ENCODE measurements around the gene BAD. TPM values are rescaled to one million over a fixed set of nuclear protein-coding genes. Genes with fewer than 3 reads are reported as not detected.

Gene BAD
- total RNA-seq, 2 donors from 2014 or later = 140 to 161 TPM

DNA sequence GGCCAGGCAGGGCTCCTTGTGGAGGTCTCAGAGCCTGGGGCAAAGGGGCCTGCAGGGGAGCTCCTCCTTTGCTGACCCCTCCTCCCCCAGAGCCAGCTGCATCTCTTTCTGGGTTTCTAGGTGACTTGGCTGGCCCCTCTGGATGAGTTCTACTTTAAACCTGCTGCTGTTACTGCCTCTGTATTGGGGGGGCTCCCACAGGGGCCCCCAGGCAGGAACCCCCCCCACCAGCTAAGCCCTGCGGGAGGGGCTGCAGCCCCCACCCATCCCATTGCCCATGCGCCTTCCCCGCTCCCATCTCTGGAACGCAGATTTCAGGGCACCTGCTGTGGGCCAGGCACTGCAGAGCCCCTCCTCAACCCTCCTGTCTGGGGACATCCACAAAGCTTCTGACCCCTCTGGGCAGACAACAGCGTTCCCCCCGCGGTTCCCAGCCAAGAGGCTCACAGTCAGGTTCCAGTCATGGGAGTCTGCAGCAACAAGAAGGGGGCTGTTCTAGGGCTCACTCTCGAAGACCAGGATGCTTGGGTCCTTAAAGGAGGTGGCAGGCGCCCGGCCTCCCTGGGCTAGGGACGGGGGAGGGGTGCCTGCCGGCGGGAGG lies 34.0 kb downstream of the BAD start:
- no peak for TF ChIP-seq POLR2A (IDR thresholded peaks at IDR 0.05)
- no peak for TF ChIP-seq POLR2AphosphoS5 (IDR thresholded peaks at IDR 0.05)
- TF ChIP-seq, protein P1, sequence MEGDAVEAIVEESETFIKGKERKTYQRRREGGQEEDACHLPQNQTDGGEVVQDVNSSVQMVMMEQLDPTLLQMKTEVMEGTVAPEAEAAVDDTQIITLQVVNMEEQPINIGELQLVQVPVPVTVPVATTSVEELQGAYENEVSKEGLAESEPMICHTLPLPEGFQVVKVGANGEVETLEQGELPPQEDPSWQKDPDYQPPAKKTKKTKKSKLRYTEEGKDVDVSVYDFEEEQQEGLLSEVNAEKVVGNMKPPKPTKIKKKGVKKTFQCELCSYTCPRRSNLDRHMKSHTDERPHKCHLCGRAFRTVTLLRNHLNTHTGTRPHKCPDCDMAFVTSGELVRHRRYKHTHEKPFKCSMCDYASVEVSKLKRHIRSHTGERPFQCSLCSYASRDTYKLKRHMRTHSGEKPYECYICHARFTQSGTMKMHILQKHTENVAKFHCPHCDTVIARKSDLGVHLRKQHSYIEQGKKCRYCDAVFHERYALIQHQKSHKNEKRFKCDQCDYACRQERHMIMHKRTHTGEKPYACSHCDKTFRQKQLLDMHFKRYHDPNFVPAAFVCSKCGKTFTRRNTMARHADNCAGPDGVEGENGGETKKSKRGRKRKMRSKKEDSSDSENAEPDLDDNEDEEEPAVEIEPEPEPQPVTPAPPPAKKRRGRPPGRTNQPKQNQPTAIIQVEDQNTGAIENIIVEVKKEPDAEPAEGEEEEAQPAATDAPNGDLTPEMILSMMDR (IDR thresholded peaks at IDR 0.05) = no peak
- WGBS = 24% methylated on average over 13 of the region's 13 CpGs
- peak overlapping the region; percentile 73 to 90 for H3K4me3 ChIP-seq
- no peaks in the 10 kb centered on the region for H3K36me3 ChIP-seq
- H3K27me3 ChIP-seq (replicated peaks; ENCODE audit: insufficient read depth) = no peaks in the 10 kb centered on the region
- peak overlapping the region in 1 of 2 donors; percentile 83 for H3K27ac ChIP-seq
- intact Hi-C loops (cut with DNase I) = loop anchor here (5.0 kb wide), 1 partner anchor 52 kb away; the partner anchor contains the start of gene CATSPERZ
- peaks cover 16% of the 10 kb centered on the region for H3K4me1 ChIP-seq (replicated peaks)
- DNase-seq (ENCODE audit: low spot score) = no peak
- H3K9me3 ChIP-seq = no peaks in the 10 kb centered on the region

- WGBS = 91% methylated on average over 8 of the region's 8 CpGs
- TF ChIP-seq, protein P1 (IDR thresholded peaks at IDR 0.05) = no peak
- TF ChIP-seq POLR2A (IDR thresholded peaks at IDR 0.05) (no peak), POLR2AphosphoS5 (IDR thresholded peaks at IDR 0.05) (no peak)
- Histone ChIP-seq H3K4me3 (no peak overlapping the region), H3K27ac (no peak overlapping the region), H3K27me3 (replicated peaks; ENCODE audit: insufficient read depth) (no peaks in the 10 kb centered on the region), H3K36me3 (no peaks in the 10 kb centered on the region), H3K4me1 (replicated peaks) (peaks cover 22% of the 10 kb centered on the region), H3K9me3 (no peaks in the 10 kb centered on the region)
- intact Hi-C loops (cut with DNase I) = loop anchor here (5.0 kb wide), 1 partner anchor 53 kb away; the partner anchor contains the start of gene CATSPERZ
- no peak for DNase-seq (ENCODE audit: low spot score)
These were observed 34.7 kb downstream of the BAD start for GRCh38 chr11:64249563-64250414.

DNA sequence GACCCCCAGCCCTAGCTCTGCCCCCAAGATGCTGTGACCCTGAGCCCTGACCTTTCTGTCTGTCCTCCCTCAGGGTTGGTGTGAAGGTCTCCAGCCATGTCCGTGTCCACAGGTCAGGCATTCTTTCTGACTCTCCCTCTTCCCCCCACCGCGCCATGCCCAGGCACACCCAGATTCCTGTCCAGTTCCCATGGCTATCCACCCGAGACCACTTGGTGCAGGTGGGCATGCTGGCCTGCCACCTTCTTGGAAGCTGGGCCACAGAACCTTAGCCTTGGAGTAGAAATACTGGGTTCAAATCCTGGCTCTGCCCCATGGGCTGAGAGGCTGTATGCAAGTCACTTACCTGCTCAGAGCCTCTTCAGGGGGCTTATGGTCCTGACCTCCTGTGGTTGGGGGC lies 35.4 kb downstream of the BAD start:
- no peak overlapping the region for H3K4me3 ChIP-seq
- H3K36me3 ChIP-seq = no peaks in the 10 kb centered on the region
- H3K9me3 ChIP-seq = no peaks in the 10 kb centered on the region
- H3K4me1 ChIP-seq (replicated peaks) = peaks cover 22% of the 10 kb centered on the region
- intact Hi-C loops (cut with DNase I) = no loop called here
- no peak overlapping the region for H3K27ac ChIP-seq
- 97% methylated on average over 4 of the region's 4 CpGs for WGBS
- TF ChIP-seq POLR2A (IDR thresholded peaks at IDR 0.05) (no peak), POLR2AphosphoS5 (IDR thresholded peaks at IDR 0.05) (no peak)
- TF ChIP-seq, protein P1 (IDR thresholded peaks at IDR 0.05) = no peak
- DNase-seq (ENCODE audit: low spot score) = no peak
- H3K27me3 ChIP-seq (replicated peaks; ENCODE audit: insufficient read depth) = no peaks in the 10 kb centered on the region

DNA sequence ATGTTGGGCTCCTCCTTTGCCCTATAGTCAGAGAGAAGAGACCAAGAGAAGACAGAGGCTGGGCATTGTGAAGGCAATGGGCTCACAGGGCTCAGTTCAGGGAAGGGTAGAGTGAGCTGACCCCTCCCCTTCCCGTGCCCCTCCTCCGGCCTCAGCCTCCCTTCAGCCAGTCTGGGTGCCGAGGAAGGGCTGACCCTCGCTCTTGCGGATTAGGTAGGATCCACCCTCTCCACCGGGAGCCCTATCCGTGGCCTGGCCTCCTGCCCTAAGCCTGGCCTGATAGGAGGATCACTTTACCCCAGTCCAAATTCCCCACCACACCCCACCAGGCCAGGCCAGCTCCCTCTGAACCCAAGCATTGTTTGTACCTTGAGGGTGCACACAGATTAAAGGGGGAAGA lies 35.9 kb downstream of the BAD start:
- H3K36me3 ChIP-seq = no peaks in the 10 kb centered on the region
- H3K27ac ChIP-seq = no peak overlapping the region
- no peak overlapping the region for H3K4me3 ChIP-seq
- 72% methylated on average over 6 of the region's 7 CpGs for WGBS
- H3K4me1 ChIP-seq (replicated peaks) = peaks cover 22% of the 10 kb centered on the region
- TF ChIP-seq, protein P1 (IDR thresholded peaks at IDR 0.05) = no peak
- TF ChIP-seq POLR2AphosphoS5 (IDR thresholded peaks at IDR 0.05) (no peak), POLR2A (IDR thresholded peaks at IDR 0.05) (no peak)
- DNase-seq (ENCODE audit: low spot score) = no peak
- no peaks in the 10 kb centered on the region for H3K9me3 ChIP-seq
- intact Hi-C loops (cut with DNase I) = no loop called here
- H3K27me3 ChIP-seq (replicated peaks; ENCODE audit: insufficient read depth) = no peaks in the 10 kb centered on the region
